SK-N-SH (cell line): ENCODE results near the gene MYMX. TPM values are rescaled to one million over a fixed set of nuclear protein-coding genes. Genes with fewer than 3 reads are reported as not detected.

ENCODE experiments used
- CTCF ChIA-PET: fragments of 300-600, 350-600 bp; formaldehyde crosslinking; extraction: SDS; loops from one replicate; lab custom pipeline; 2021; lab: Yijun Ruan, JAX
- POLR2A ChIA-PET: fragments of 350-600 bp; sonication (Branson Sonifier 250); formaldehyde crosslinking; extraction: SDS; loops from one replicate; lab custom pipeline; 2020; ENCODE audit warnings: antibody characterized with exemption, inconsistent platforms; lab: Yijun Ruan, JAX
- DNase-seq: peaks from one replicate; pipeline ENCODE4 v3.0.0; 2012
- H2AFZ ChIP-seq: fragments of 200-600 bp; sonication (generic); 2 replicates; pipeline ENCODE4 v1.8.1; 2016; ENCODE audit warnings: antibody characterized with exemption, mild to moderate bottlenecking, low read depth
- H3F3A ChIP-seq: fragments of 200-600 bp; sonication (generic); replicated peaks from 2 replicates; pipeline ENCODE3; 2016; ENCODE audit warnings: antibody characterized with exemption, mild to moderate bottlenecking; ENCODE audit not compliant: insufficient read depth
- H3K27ac ChIP-seq, 2 experiments: fragments of 200-500 bp in 1 of 2; fragments of 200-600 bp in 1 of 2; sonication (Bioruptor generic) in 1 of 2; sonication (generic), shearing (Covaris generic) in 1 of 2; 2 replicates each; pipeline versions ENCODE4 v1.5.1 to v1.6.1; 2014 to 2016; ENCODE audit warnings: low read depth in 2 of 2, inconsistent platforms in 1 of 2, low read length in 1 of 2, mild to moderate bottlenecking in 1 of 2, mixed read lengths in 1 of 2
- H3K27me3 ChIP-seq: fragments of 200-600 bp; sonication (generic), shearing (Covaris generic); 2 replicates; pipeline ENCODE4 v1.6.1; 2016; ENCODE audit warnings: mixed run types; ENCODE audit not compliant: insufficient read depth
- H3K36me3 ChIP-seq, 2 experiments: fragments of 200-500 bp in 1 of 2; fragments of 200-600 bp in 1 of 2; sonication (Bioruptor generic) in 1 of 2; sonication (generic) in 1 of 2; replicated peaks in 1 of 2; 2 replicates each; pipeline versions ENCODE3 to v1.5.1; 2014 to 2016; ENCODE audit warnings: low read length in 1 of 2, mild to moderate bottlenecking in 1 of 2; ENCODE audit not compliant: insufficient read depth in 2 of 2, control insufficient read depth in 1 of 2
- H3K4me1 ChIP-seq, 2 experiments: fragments of 200-500 bp in 1 of 2; fragments of 200-600 bp in 1 of 2; sonication (Bioruptor generic) in 1 of 2; sonication (generic), shearing (Covaris generic) in 1 of 2; 2 replicates each; pipeline versions ENCODE4 v1.5.1 to v1.6.1; 2014 to 2016; ENCODE audit warnings: low read depth in 1 of 2, low read length in 1 of 2, mixed run types in 1 of 2; ENCODE audit not compliant: insufficient read depth in 2 of 2, control insufficient read depth in 1 of 2
- H3K4me2 ChIP-seq: fragments of 200-600 bp; sonication (generic), shearing (Covaris generic); 2 replicates; pipeline ENCODE4 v1.6.1; 2017; ENCODE audit warnings: mixed run types
- H3K4me3 ChIP-seq, 2 experiments: fragments of 200-500 bp in 1 of 2; fragments of 200-600 bp in 1 of 2; sonication (Bioruptor generic) in 1 of 2; sonication (generic), shearing (Covaris generic) in 1 of 2; 2 replicates each; pipeline versions ENCODE4 v1.5.1 to v1.8.1; 2014 to 2016; ENCODE audit warnings: low read depth in 2 of 2, inconsistent platforms in 1 of 2, low read length in 1 of 2, mild to moderate bottlenecking in 1 of 2, mixed read lengths in 1 of 2, moderate library complexity in 1 of 2
- H3K79me2 ChIP-seq: fragments of 200-600 bp; sonication (generic); 2 replicates; pipeline ENCODE4 v1.8.1; 2017; ENCODE audit warnings: mild to moderate bottlenecking; ENCODE audit not compliant: insufficient read depth
- H3K9ac ChIP-seq: fragments of 200-600 bp; sonication (generic); 2 replicates; pipeline ENCODE4 v1.6.1; 2017; ENCODE audit warnings: mixed run types
- H3K9me2 ChIP-seq: fragments of 200-600 bp; sonication (generic); 2 replicates; pipeline ENCODE4 v1.6.1; 2017; ENCODE audit warnings: mixed run types
- H3K9me3 ChIP-seq: fragments of 200-600 bp; sonication (generic); 2 replicates; pipeline ENCODE4 v1.6.1; 2017; ENCODE audit warnings: mixed run types, mild to moderate bottlenecking, moderate library complexity
- H4K20me1 ChIP-seq: fragments of 200-600 bp; sonication (generic); 2 replicates; pipeline ENCODE4 v1.6.1; 2017; ENCODE audit warnings: mild to moderate bottlenecking, mixed run types; ENCODE audit not compliant: insufficient read depth
- CHD2 ChIP-seq: fragments of 150-350 bp; IDR thresholded peaks from 2 replicates; pipeline ENCODE4 v1.6.1; 2018; ENCODE audit warnings: low read length; ENCODE audit not compliant: partially characterized antibody
- ELF1 ChIP-seq: IDR thresholded peaks from 2 replicates; pipeline ENCODE4 v1.4.0; 2012
- EP300 ChIP-seq, 2 experiments: IDR thresholded peaks; 2 replicates each; pipeline versions ENCODE4 v1.4.0 to v1.6.1; 2012; ENCODE audit warnings: borderline replicate concordance in 1 of 2, low read depth in 1 of 2, low read length in 1 of 2
- EZH2phosphoT487 ChIP-seq: fragments of 200-600 bp; sonication (generic); IDR thresholded peaks from 2 replicates; pipeline ENCODE4 v1.6.1; 2017; ENCODE audit warnings: low read depth, mixed run types, mild to moderate bottlenecking, antibody characterized with exemption, moderate library complexity, borderline replicate concordance
- FOSL2 ChIP-seq: IDR thresholded peaks from 2 replicates; pipeline ENCODE4 v1.4.0; 2012; ENCODE audit warnings: low read depth, mild to moderate bottlenecking, moderate library complexity, borderline replicate concordance
- FOXJ3 ChIP-seq: sonication (generic); formaldehyde crosslinking; IDR thresholded peaks from 2 replicates; pipeline ENCODE4 v1.5.1; 2020; ENCODE audit warnings: mild to moderate bottlenecking, missing genetic modification reagents
- FOXM1 ChIP-seq: IDR thresholded peaks from 2 replicates; pipeline ENCODE4 v1.4.0; 2012; ENCODE audit warnings: low read depth, mild to moderate bottlenecking
- JUND ChIP-seq: IDR thresholded peaks from 2 replicates; pipeline ENCODE4 v1.4.0; 2012
- MEF2A ChIP-seq: IDR thresholded peaks from 2 replicates; pipeline ENCODE4 v1.4.0; 2012; ENCODE audit warnings: low read depth, borderline replicate concordance
- MXI1 ChIP-seq: IDR thresholded peaks from 2 replicates; pipeline ENCODE4 v1.6.1; 2012; ENCODE audit warnings: mild to moderate bottlenecking, low read depth, low read length, improper control_type of control experiment
- NFIC ChIP-seq: IDR thresholded peaks from 2 replicates; pipeline ENCODE4 v1.4.0; 2012; ENCODE audit warnings: borderline replicate concordance
- POLR2AphosphoS5 ChIP-seq: IDR thresholded peaks from 2 replicates; pipeline ENCODE4 v1.6.1; 2012; ENCODE audit warnings: low read depth, low read length
- RAD21 ChIP-seq: IDR thresholded peaks from 2 replicates; pipeline ENCODE4 v1.6.1; 2012; ENCODE audit warnings: mild to moderate bottlenecking, low read length
- RCOR1 ChIP-seq: fragments of 150-350 bp; IDR thresholded peaks from 2 replicates; pipeline ENCODE4 v1.6.1; 2017; ENCODE audit warnings: antibody characterized with exemption, low read length
- RXRA ChIP-seq: IDR thresholded peaks from 2 replicates; pipeline ENCODE4 v1.4.0; 2012; ENCODE audit warnings: low read depth, mild to moderate bottlenecking, borderline replicate concordance
- SMC3 ChIP-seq: IDR thresholded peaks from 2 replicates; pipeline ENCODE4 v1.6.1; 2012; ENCODE audit warnings: low read depth, low read length, improper control_type of control experiment
- TAF1 ChIP-seq: IDR thresholded peaks from 2 replicates; pipeline ENCODE4 v1.6.1; 2012; ENCODE audit warnings: low read depth, mild to moderate bottlenecking, low read length, moderate library complexity, borderline replicate concordance
- TEAD4 ChIP-seq: IDR thresholded peaks from 2 replicates; pipeline ENCODE4 v1.4.0; 2012; ENCODE audit warnings: mild to moderate bottlenecking, borderline replicate concordance; ENCODE audit not compliant: insufficient read depth
- USF2 ChIP-seq: fragments of 150-350 bp; IDR thresholded peaks from 2 replicates; pipeline ENCODE4 v1.6.1; 2017; ENCODE audit warnings: antibody characterized with exemption, low read length, low read depth, borderline replicate concordance
- WGBS: methylation state at CpG from one replicate; pipeline ENCODE4 v1.1.6; 2017; ENCODE audit warnings: low lambda C conversion rate; 5-methylcytosine and 5-hydroxymethylcytosine counted together
- polyA plus RNA-seq, 3 experiments: library from polyadenylated mRNA; depleted of rRNA; stranded (reverse); fragments of >200 nt; gene quantifications; 2 replicates each; pipeline ENCODE4 v1.2.3, GENCODE V29; 2012
- TF ChIP-seq, protein P1 (sequence below): IDR thresholded peaks from 2 replicates; pipeline ENCODE4 v1.4.0; 2012; ENCODE audit warnings: low read depth
- TF ChIP-seq, protein P2 (sequence below): fragments of 150-350 bp; IDR thresholded peaks from 2 replicates; pipeline ENCODE4 v1.6.1; 2016; ENCODE audit warnings: mild to moderate bottlenecking, low read depth, low read length
- TF ChIP-seq, protein P3 (sequence below): IDR thresholded peaks from 2 replicates; pipeline ENCODE4 v1.4.0; 2012; ENCODE audit warnings: low read depth, borderline replicate concordance
- TF ChIP-seq, protein P4 (sequence below): IDR thresholded peaks from 2 replicates; pipeline ENCODE4 v1.4.0; 2012; ENCODE audit warnings: low read depth, borderline replicate concordance

The MYMX gene
- polyA plus RNA-seq, 1 of the 3 experiments (the other 2 are of a cell fraction): not detected

GRCh38 chr6:44243345-44243744 lies 26.6 kb downstream of the MYMX start:
- H3K79me2 ChIP-seq: peaks cover 16% of the 10 kb centered on the region
- H3F3A ChIP-seq: peaks cover 5% of the 10 kb centered on the region
- peaks cover 14% of the 10 kb centered on the region for H4K20me1 ChIP-seq
- H3K9ac ChIP-seq: no peak overlapping the region
- no peaks in the 10 kb centered on the region for H3K9me2 ChIP-seq
- H3K4me1 ChIP-seq: peaks cover 0 to 10% of the 10 kb centered on the region in 2 experiments; a peak in 2 of 4 replicates
- H3K9me3 ChIP-seq: no peaks in the 10 kb centered on the region
- no peak overlapping the region for H3K4me3 ChIP-seq
- no peak for TF ChIP-seq NFIC
- TF ChIP-seq RXRA: no peak
- no peak for TF ChIP-seq MEF2A
- TF ChIP-seq, protein P1, sequence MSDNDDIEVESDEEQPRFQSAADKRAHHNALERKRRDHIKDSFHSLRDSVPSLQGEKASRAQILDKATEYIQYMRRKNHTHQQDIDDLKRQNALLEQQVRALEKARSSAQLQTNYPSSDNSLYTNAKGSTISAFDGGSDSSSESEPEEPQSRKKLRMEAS: no peak
- no peak for TF ChIP-seq TEAD4
- no peak for TF ChIP-seq EZH2phosphoT487
- no peak for TF ChIP-seq FOSL2
- no peak for TF ChIP-seq FOXM1
- TF ChIP-seq, protein P2, sequence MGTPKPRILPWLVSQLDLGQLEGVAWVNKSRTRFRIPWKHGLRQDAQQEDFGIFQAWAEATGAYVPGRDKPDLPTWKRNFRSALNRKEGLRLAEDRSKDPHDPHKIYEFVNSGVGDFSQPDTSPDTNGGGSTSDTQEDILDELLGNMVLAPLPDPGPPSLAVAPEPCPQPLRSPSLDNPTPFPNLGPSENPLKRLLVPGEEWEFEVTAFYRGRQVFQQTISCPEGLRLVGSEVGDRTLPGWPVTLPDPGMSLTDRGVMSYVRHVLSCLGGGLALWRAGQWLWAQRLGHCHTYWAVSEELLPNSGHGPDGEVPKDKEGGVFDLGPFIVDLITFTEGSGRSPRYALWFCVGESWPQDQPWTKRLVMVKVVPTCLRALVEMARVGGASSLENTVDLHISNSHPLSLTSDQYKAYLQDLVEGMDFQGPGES: no peak
- no peak for TF ChIP-seq POLR2AphosphoS5
- TF ChIP-seq CHD2: no peak
- TF ChIP-seq, protein P3, sequence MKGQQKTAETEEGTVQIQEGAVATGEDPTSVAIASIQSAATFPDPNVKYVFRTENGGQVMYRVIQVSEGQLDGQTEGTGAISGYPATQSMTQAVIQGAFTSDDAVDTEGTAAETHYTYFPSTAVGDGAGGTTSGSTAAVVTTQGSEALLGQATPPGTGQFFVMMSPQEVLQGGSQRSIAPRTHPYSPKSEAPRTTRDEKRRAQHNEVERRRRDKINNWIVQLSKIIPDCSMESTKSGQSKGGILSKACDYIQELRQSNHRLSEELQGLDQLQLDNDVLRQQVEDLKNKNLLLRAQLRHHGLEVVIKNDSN: no peak
- no peak for TF ChIP-seq EP300 (IDR thresholded peaks at IDR 0.05; ENCODE audit: borderline replicate concordance in 1 of 2, low read depth in 1 of 2, low read length in 1 of 2)
- no peak for TF ChIP-seq ELF1
- ChIA-PET POLR2A (no interaction called here), CTCF (interaction anchor here (0.7 to 8.4 kb wide), 5 partner anchors 8 to 95 kb away, joined by 4 to 115 read pairs (median 62); partner anchors contain the start of genes SLC29A1 and SLC35B2)
- H2AFZ ChIP-seq: no peak overlapping the region
- DNase-seq: no peak
- WGBS: 91% methylated on average over 7 of the region's 7 CpGs
- no peak overlapping the region for H3K4me2 ChIP-seq
- peaks cover 0 to 5% of the 10 kb centered on the region in 2 experiments for H3K36me3 ChIP-seq
- H3K27me3 ChIP-seq: no peaks in the 10 kb centered on the region
- no peak overlapping the region for H3K27ac ChIP-seq

- 79% methylated on average over 12 of the region's 12 CpGs for WGBS
- Histone ChIP-seq H3K4me3 (peak overlapping the region; percentile 65 to 99), H3K9ac (peak overlapping the region; percentile 100; the same call in 1 of the 2 replicates), H2AFZ (peak overlapping the region; percentile 90), H3F3A (peaks cover 21% of the 10 kb centered on the region), H3K79me2 (peaks cover 37% of the 10 kb centered on the region), H3K4me2 (peak overlapping the region; percentile 98), H3K27ac (peak overlapping the region; percentile 43 to 86; a peak in 3 of 4 replicates), H3K9me2 (no peaks in the 10 kb centered on the region), H3K36me3 (peaks cover 21 to 26% of the 10 kb centered on the region in 2 experiments), H3K27me3 (no peaks in the 10 kb centered on the region), H3K4me1 (peaks cover 13 to 22% of the 10 kb centered on the region in 2 experiments; a peak in 3 of 4 replicates), H4K20me1 (peaks cover 35% of the 10 kb centered on the region), H3K9me3 (no peaks in the 10 kb centered on the region)
- POLR2A ChIA-PET: interaction anchor here (0.9 to 4.1 kb wide), 12 partner anchors 8 to 477 kb away, joined by 3 to 98 read pairs (median 14); partner anchors contain the start of genes AARS2, SLC29A1, SLC35B2 and SPATS1
- no peak for DNase-seq
- CTCF ChIA-PET: interaction anchor here (0.8 to 8.4 kb wide), 10 partner anchors 10 to 149 kb away, joined by 4 to 115 read pairs (median 20); partner anchors contain the start of genes AARS2, SLC29A1 and SLC35B2
- no peak for TF ChIP-seq FOXM1
- TF ChIP-seq USF2: no peak
- TF ChIP-seq CHD2: no peak
- no peak for TF ChIP-seq NFIC
- no peak for TF ChIP-seq JUND
- TF ChIP-seq TAF1: no peak
- TF ChIP-seq FOXJ3 (CRISPR knock-in tag): no peak
- TF ChIP-seq RAD21: no peak
- no peak for TF ChIP-seq RXRA
- no peak for TF ChIP-seq SMC3
- TF ChIP-seq, protein P4, sequence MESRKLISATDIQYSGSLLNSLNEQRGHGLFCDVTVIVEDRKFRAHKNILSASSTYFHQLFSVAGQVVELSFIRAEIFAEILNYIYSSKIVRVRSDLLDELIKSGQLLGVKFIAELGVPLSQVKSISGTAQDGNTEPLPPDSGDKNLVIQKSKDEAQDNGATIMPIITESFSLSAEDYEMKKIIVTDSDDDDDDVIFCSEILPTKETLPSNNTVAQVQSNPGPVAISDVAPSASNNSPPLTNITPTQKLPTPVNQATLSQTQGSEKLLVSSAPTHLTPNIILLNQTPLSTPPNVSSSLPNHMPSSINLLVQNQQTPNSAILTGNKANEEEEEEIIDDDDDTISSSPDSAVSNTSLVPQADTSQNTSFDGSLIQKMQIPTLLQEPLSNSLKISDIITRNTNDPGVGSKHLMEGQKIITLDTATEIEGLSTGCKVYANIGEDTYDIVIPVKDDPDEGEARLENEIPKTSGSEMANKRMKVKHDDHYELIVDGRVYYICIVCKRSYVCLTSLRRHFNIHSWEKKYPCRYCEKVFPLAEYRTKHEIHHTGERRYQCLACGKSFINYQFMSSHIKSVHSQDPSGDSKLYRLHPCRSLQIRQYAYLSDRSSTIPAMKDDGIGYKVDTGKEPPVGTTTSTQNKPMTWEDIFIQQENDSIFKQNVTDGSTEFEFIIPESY: no peak
- no peak for TF ChIP-seq RCOR1
- no peak for TF ChIP-seq FOSL2
- TF ChIP-seq MXI1: no peak
These were observed 28.7 kb downstream of the MYMX start for GRCh38 chr6:44245391-44245911.
